Natural killer cell (primary cell): ENCODE data around the gene SMIM28. TPM values are rescaled to one million over a fixed set of nuclear protein-coding genes. Genes with fewer than 3 reads are reported as not detected.
A peak's percentile ranks its signal among the peaks of the same experiment; 100 is the strongest.

Experiments
- ATAC-seq, 3 donors: fragments of 150-1000 bp in 2 of 3; fragments of 200-7000 bp in 1 of 3; cut with Tn5 transposase; 1 replicate in 1 of 3; 2 replicates in 2 of 3; pipeline ENCODE4 v1.10.0; 2021; ENCODE audit warnings: mild to moderate bottlenecking in 2 of 3, moderate library complexity in 2 of 3
- DNase-seq, 2 donors: peaks; one replicate each; pipeline versions ENCODE4 v3.0.0 to v3.0.0-alpha.2; 2013 to 2021; ENCODE audit warnings: mixed read lengths in 1 of 2
- H3K27ac ChIP-seq: one replicate; pipeline ENCODE4 v1.5.1; 2013; ENCODE audit warnings: mild to moderate bottlenecking, low read length
- H3K27me3 ChIP-seq: one replicate; pipeline ENCODE4 v1.6.1; 2013; ENCODE audit warnings: low read length; ENCODE audit not compliant: control insufficient read depth, insufficient read depth
- H3K36me3 ChIP-seq: one replicate; pipeline ENCODE4 v1.6.1; 2013; ENCODE audit warnings: low read length; ENCODE audit not compliant: control insufficient read depth, insufficient read depth
- H3K4me1 ChIP-seq: one replicate; pipeline ENCODE4 v1.6.1; 2013; ENCODE audit warnings: low read length; ENCODE audit not compliant: control insufficient read depth, insufficient read depth
- H3K4me3 ChIP-seq: one replicate; pipeline ENCODE4 v1.5.1; 2013; ENCODE audit warnings: low read length
- H3K9me3 ChIP-seq: one replicate; pipeline ENCODE4 v1.6.1; 2013; ENCODE audit warnings: low read length; ENCODE audit not compliant: control insufficient read depth, insufficient read depth
- H3K27ac Mint-ChIP-seq, 2 donors: one replicate each; pipeline ENCODE4 v1.8.0; 2022; ENCODE audit warnings: mild to moderate bottlenecking in 2 of 2, mixed read lengths in 2 of 2, moderate library complexity in 1 of 2
- H3K27me3 Mint-ChIP-seq, 2 donors: one replicate each; pipeline ENCODE4 v1.8.0; 2022; ENCODE audit warnings: low read depth in 2 of 2, mixed read lengths in 2 of 2
- H3K36me3 Mint-ChIP-seq: one replicate; pipeline ENCODE4 v1.8.0; 2022; ENCODE audit warnings: mixed read lengths
- H3K4me1 Mint-ChIP-seq, 2 donors: one replicate each; pipeline ENCODE4 v1.8.0; 2022; ENCODE audit warnings: mixed read lengths in 2 of 2
- H3K4me3 Mint-ChIP-seq: one replicate; pipeline ENCODE4 v1.8.0; 2022; ENCODE audit warnings: mild to moderate bottlenecking, moderate library complexity, mixed read lengths
- H3K9me3 Mint-ChIP-seq, 2 donors: one replicate each; pipeline ENCODE4 v1.8.0; 2022; ENCODE audit warnings: mixed read lengths in 2 of 2
- CTCF ChIP-seq: fragments of 200-600 bp; IDR thresholded peaks from one replicate; pipeline ENCODE4 v1.8.0; 2022; ENCODE audit warnings: antibody characterized with exemption
- WGBS: methylation state at CpG from one replicate; pipeline ENCODE4 v1.1.7; 2013; ENCODE audit warnings: missing lambda C conversion rate; ENCODE audit not compliant: insufficient coverage; 5-methylcytosine and 5-hydroxymethylcytosine counted together
- intact Hi-C: fragments of 100-400 bp; cut with micrococcal nuclease; formaldehyde crosslinking; loops from one replicate; pipeline ENCODE4 v1.14.2; 2022
- total RNA-seq, 4 donors: library from RNA; stranded (reverse); fragments of 120-200 nt in 1 of 4; gene quantifications; one replicate each; pipeline versions ENCODE4 v1.2.3 to v1.2.4, GENCODE V29; 2013 to 2022

The SMIM28 gene
- total RNA-seq, 3 donors from 2014 or later (not counting 1 experiment from before 2014, with no cell fraction given), result not detected

GRCh38 chr6:138401960-138402837 is 24.5 kb downstream of the SMIM28 start:
- intact Hi-C loops, result no loop called here
- H3K27ac Mint-ChIP-seq, result no peak overlapping the region
- ATAC-seq (no peak), DNase-seq (no peak)
- H3K4me1 ChIP-seq, result peaks cover 18% of the 10 kb centered on the region
- H3K36me3 ChIP-seq, result peaks cover 12% of the 10 kb centered on the region
- H3K9me3 ChIP-seq, result no peaks in the 10 kb centered on the region
- no peaks in the 10 kb centered on the region for H3K36me3 Mint-ChIP-seq
- H3K27ac ChIP-seq, result no peak overlapping the region
- H3K27me3 Mint-ChIP-seq, result peaks cover 0 to 4% of the 10 kb centered on the region in 2 donors
- TF ChIP-seq CTCF, result no peak
- no peaks in the 10 kb centered on the region for H3K9me3 Mint-ChIP-seq
- H3K4me1 Mint-ChIP-seq, result peaks cover 5 to 14% of the 10 kb centered on the region in 2 donors
- peak overlapping the region; percentile 67 for H3K4me3 Mint-ChIP-seq
- no peaks in the 10 kb centered on the region for H3K27me3 ChIP-seq
- no peak overlapping the region for H3K4me3 ChIP-seq
- 98% methylated on average over 14 of the region's 14 CpGs for WGBS

GRCh38 chr6:138402838-138403187 is 25.1 kb downstream of the SMIM28 start:
- peaks cover 0 to 4% of the 10 kb centered on the region in 2 donors for H3K27me3 Mint-ChIP-seq
- Histone ChIP-seq H3K4me3 (no peak overlapping the region), H3K4me1 (peaks cover 18% of the 10 kb centered on the region), H3K9me3 (no peaks in the 10 kb centered on the region), H3K36me3 (peaks cover 18% of the 10 kb centered on the region), H3K27me3 (no peaks in the 10 kb centered on the region), H3K27ac (no peak overlapping the region)
- H3K9me3 Mint-ChIP-seq, result no peaks in the 10 kb centered on the region
- WGBS, result 99% methylated on average over 7 of the region's 8 CpGs
- intact Hi-C loops, result no loop called here
- DNase-seq (no peak), ATAC-seq (no peak)
- peak overlapping the region in 1 of 2 donors; percentile 26 for H3K27ac Mint-ChIP-seq
- TF ChIP-seq CTCF, result no peak
- peak overlapping the region; percentile 77 for H3K4me3 Mint-ChIP-seq
- peaks cover 5 to 14% of the 10 kb centered on the region in 2 donors for H3K4me1 Mint-ChIP-seq
- H3K36me3 Mint-ChIP-seq, result no peaks in the 10 kb centered on the region

- no peaks in the 10 kb centered on the region for H3K27me3 ChIP-seq
- H3K36me3 ChIP-seq, result peaks cover 23% of the 10 kb centered on the region
- intact Hi-C loops, result no loop called here
- H3K4me1 Mint-ChIP-seq, result peaks cover 5 to 14% of the 10 kb centered on the region in 2 donors
- ATAC-seq (peak; percentile 16 to 40 (median 38)), DNase-seq (peak; percentile 23 to 55)
- H3K27ac ChIP-seq, result peak overlapping the region; percentile 72
- under 1% methylated on average over 30 of the region's 30 CpGs for WGBS
- TF ChIP-seq CTCF, result no peak
- peaks cover 0 to 4% of the 10 kb centered on the region in 2 donors for H3K27me3 Mint-ChIP-seq
- H3K36me3 Mint-ChIP-seq, result no peaks in the 10 kb centered on the region
- H3K4me3 Mint-ChIP-seq, result peak overlapping the region; percentile 77
- peak overlapping the region; percentile 26 to 47 for H3K27ac Mint-ChIP-seq
- peak overlapping the region; percentile 89 for H3K4me3 ChIP-seq
- H3K9me3 Mint-ChIP-seq, result no peaks in the 10 kb centered on the region
- peaks cover 18% of the 10 kb centered on the region for H3K4me1 ChIP-seq
- H3K9me3 ChIP-seq, result no peaks in the 10 kb centered on the region
Measured at GRCh38 chr6:138403324-138403800, 25.7 kb downstream of the SMIM28 start.
